Forelimb muscle (tissue), 1 donor: Measurements from ENCODE around the gene SLC25A5. TPM values are rescaled to one million over a fixed set of nuclear protein-coding genes. Genes with fewer than 3 reads are reported as not detected.
"Not testable (repeated sequence)": the region's sequence is repeated elsewhere in the genome, so short reads cannot be mapped to it uniquely, and the experiment has no call there.

Source experiments
- DNase-seq: peaks from one replicate; pipeline ENCODE4 v3.0.0-alpha.2; 2013; ENCODE audit warnings: low read depth
- polyA plus RNA-seq: library from polyadenylated mRNA; unstranded; fragments of 120-200 nt; gene quantifications from one replicate; pipeline ENCODE4 v1.2.1, GENCODE V29; 2013; ENCODE audit not compliant: insufficient read length

Gene SLC25A5
- polyA plus RNA-seq, 1 donor, result 154 TPM

DNA sequence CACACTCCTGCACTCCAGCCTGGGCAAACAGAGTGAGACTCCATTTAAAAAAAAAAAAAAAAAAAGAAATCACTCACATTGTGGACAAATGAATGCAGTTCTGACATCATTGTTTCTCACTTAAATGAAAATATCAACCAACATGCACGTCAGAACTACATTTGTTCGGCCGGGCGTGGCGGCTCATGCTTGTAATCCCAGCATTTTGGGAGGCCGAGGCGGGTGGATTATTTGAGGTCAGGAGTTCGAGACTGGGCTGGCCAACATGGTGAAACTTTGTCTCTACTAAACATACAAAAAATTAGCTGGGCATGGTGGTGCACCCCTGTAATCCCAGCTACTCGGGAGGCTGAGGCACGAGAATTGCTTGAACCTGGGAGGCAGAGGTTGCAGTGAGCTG lies 36.9 kb downstream of the SLC25A5 start:
- DNase-seq, result not testable (repeated sequence)

DNA sequence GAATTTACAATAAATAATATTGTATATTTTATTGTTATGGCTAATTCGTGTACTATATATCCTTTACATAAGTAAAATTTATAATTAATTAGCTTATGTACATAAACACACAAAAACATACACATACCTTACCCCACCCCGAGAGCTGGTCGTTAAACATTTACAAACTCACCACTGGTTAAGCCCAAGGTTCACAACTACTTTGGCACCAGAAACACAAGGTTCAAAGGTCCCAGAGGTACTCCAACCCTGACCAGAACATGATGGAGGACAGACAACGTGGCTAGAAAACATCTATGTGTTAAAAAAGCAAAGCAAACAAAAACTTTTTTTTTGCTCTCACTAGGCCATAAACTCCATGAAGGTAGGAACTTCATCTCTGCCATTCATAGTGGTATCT lies 37.7 kb downstream of the SLC25A5 start:
- no peak for DNase-seq

DNA sequence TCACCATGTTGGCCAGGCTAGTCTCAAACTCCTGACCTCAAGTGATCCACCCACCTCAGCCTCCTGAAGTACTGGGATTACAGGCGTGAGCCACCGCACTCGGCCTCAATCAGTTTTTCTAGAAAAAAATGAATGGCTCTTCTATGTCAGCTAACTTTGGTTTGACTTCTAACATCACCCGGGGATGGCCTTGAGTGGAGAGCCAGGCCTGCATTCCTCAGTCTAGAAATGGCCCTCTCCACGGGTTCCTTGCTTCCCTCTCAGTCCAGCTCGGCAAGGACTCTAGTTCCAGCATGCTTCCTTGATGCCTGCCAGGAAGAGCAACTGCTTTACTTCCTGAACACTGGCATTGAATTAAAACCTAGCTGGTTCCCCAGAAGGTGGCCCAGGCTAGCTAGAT lies 39.0 kb downstream of the SLC25A5 start:
- DNase-seq, result no peak

DNA sequence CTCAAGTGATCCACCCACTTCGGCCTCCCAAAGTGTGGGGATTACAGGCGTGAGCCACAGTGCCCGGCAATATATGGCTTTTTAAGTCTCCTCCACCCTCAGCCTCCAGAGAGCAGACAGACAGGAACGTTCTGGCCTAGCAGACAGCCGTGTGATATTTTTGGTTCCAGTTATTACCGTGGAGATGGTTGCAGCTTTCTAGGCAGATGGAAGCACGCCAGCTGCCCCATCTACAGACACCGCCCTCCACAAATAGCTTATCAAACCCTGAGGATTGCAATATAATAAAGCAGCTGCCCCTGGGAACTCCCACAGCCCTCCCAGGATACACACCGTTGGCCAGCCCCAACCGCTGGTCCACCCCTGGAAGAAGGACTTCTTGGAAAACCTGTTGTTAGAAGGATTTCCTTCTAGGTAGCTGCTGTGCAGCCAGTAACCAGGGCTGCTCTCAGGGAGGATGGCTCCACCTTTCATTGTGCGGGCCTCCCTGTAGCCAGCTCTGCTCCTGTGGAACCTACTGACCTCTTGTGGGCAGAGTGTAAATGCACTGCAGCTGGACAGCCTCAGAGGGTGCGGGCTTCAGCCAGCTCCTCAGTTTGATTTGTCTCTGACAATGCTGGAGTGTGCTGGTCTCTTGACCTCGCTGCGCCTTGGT lies 44.0 kb downstream of the SLC25A5 start:
- DNase-seq, result no peak

DNA sequence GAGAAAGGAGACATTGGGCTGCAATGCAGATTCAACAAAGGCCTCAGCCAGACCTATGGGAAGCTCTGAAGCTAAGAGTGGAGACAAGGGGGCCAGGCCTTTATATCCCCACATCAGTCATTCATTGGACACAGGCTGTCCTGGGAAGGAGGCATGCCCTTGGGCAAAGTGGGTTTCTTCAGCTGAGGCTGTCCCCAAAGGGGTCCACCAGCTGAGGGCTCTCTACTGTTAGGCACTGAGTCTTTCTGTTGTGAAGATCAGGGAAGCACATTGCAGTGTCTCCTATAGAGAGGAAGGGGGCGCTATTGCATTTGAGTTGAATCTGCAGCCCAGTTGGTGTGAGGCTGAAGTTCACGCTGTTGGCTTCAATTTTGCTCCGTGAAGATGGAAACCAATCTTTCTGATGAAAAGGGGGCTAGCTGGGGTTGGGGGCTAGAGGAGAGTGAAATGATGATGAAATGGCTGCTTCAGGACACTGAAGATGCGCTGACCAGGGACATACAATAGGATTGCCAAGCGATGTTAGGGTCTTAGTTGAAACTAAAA lies 48.0 kb downstream of the SLC25A5 start:
- DNase-seq, result no peak

DNA sequence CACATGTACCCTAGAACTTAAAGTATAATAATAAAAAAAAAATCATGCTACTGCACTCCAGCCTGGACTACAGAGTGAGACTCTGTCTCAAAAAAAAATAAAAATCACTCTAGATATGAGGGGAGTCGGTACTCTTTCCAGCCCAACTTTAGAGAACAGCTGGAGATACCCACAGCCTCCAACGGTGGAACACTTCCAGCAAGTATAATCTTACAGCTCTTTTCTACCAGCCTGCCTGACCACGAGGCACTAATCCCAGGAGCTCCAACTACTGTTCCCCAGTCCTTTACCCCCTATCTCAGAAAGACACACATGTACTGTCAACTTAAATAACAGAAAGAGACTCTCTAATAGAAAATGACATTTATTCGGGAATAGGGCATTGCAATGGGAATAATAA lies 50.1 kb downstream of the SLC25A5 start:
- DNase-seq, result no peak

Other genes starting within 250 kb of the SLC25A5 start
- gene PGRMC1, start 232.2 kb upstream of the SLC25A5 start, polyA plus RNA-seq, result 74.2 TPM
- gene SLC25A43, start 69.1 kb upstream of the SLC25A5 start, polyA plus RNA-seq, result 8.3 TPM
- gene STEEP1, start 97.0 kb downstream of the SLC25A5 start, polyA plus RNA-seq, result 18.1 TPM
- gene UBE2A, start 106.1 kb downstream of the SLC25A5 start, polyA plus RNA-seq, result 60.1 TPM
- gene NKRF, start 138.0 kb downstream of the SLC25A5 start, polyA plus RNA-seq, result 7.1 TPM
- 32.1 TPM for gene SEPTIN6, start 224.7 kb downstream of the SLC25A5 start, polyA plus RNA-seq